ENCODE results near the gene HCRTR1.

HCRTR1 gene

GRCh38 chr1:31652891-31653499 is 35.5 kb downstream of the HCRTR1 start:
- no peak for DNase-seq

- no peak for DNase-seq
Measured at GRCh38 chr1:31653717-31654473, 36.4 kb downstream of the HCRTR1 start.

DNA sequence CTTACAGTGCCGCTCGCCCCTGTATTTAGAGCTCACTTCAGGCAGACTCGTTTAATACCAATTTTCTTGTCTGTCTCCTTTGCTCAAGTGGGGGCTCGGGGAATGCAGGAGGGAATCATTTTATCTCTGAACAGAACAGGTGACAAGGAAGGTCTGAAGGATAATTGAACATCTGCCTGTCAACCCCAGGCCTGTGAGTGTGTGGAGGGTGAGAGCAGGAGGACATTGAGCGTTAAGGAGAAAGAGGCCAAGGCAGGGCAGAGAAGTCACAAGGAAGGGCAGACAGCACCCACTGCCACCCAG is 36.9 kb downstream of the HCRTR1 start:
- no peak for DNase-seq

DNA sequence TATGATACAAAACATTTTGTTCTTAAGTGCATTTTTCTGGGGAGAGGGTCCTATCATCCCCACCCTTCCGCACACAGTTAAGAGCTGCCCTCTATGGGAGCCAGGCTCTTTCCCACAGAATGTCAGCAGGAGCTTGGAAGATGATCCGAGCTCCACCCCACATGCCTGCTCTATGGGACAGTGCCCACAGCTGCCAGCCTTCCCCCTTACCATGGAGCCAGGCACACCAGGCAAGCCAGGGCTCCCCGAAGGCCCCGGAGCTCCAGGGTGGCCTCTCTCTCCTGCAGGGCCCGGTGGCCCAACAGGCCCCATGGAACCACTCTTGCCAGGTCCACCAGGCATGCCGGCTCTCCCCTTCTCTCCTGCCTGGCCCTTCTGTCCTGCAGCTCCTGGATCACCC is 37.6 kb downstream of the HCRTR1 start:
- DNase-seq = no peak

GRCh38 chr1:31655756-31656155 is 38.3 kb downstream of the HCRTR1 start:
- no peak for DNase-seq

- DNase-seq = no peak
Measured at GRCh38 chr1:31657020-31657804, 39.7 kb downstream of the HCRTR1 start.

DNA sequence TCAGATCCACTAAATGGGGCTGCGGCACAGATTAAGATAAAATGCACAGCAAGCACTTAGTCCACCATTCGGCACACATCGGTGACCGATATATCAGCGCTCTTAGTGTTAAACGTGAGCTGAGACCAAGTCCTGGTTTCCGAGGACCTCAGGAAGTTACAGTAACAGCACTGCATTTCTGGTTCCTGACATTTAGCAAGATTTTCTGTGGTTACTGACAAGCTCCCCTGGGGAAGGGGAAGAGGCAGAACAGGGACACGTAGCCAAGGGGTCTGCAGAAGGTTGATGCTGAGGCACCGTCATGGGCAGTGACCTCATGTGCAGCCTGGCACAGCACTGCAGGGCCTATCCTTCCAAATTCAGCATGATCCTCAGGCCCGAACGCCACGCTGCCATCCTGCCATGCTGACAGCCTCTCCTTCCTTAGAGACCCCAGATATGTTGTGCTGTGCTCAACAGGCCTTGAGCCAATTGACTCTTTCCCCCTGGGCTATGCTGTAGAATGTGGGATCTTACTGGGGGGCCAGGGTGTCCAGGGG is 40.6 kb downstream of the HCRTR1 start:
- DNase-seq = no peak

GRCh38 chr1:31658721-31659120 is 41.2 kb downstream of the HCRTR1 start:
- DNase-seq = no peak

DNA sequence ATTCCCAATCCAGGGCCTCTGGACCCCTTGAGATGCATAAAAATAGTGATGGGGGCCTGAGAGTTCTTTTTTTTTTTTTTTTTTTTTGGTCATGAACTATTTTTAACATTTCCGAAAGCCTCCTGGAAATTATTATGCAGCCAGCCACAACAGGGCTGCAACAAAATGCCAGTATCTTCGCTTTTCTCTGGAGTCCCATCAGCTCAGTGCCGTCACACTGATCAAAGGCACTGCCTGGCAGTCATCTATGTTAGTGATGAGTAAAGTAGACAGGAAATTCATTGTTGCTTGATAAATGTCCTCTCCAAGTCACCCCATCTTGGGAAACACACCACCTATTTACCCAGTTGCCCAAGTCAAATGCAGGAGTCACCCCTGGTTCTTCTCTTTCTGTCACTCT is 42.4 kb downstream of the HCRTR1 start:
- DNase-seq = no peak

- no peak for DNase-seq
Measured at GRCh38 chr1:31660871-31661455, 43.5 kb downstream of the HCRTR1 start.

DNA sequence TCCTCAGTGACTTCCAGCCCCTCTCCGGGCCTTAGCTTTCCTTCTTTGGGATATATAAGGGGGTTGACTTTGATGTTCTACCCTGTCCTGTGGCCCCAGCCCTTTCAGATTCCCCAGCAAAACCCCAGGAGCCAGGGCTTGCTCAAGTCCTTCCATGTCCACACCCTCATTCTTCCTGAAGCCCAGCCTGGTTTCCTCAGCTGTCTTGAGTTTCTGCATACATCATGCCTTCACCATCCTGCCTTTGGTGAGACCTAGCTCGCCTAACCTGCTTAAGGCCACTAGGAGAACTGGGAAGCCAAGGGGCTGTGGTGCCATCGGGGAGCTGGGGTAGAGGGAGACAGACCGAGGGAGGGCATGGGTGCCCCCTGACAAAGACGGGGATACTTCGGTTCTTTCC is 44.4 kb downstream of the HCRTR1 start:
- no peak for DNase-seq

DNA sequence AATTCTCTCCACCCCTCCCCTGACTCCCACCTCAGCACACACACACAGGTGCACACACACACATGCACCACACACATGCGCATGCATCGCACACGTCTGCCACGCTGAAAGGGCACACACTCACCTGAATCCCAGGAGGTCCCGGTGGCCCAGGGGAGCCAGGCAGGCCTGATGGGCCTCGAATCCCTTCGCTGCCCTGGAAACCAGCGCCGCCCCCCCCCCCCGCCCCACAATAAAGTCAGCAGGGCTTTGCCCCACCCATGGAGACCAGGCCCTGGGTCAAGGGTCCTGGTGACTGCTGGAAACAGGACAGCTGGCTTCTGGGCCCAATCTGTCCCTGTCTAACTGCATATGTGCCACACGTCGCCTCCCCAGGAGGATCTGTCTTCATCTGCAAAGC is 45.0 kb downstream of the HCRTR1 start:
- no peak for DNase-seq

DNA sequence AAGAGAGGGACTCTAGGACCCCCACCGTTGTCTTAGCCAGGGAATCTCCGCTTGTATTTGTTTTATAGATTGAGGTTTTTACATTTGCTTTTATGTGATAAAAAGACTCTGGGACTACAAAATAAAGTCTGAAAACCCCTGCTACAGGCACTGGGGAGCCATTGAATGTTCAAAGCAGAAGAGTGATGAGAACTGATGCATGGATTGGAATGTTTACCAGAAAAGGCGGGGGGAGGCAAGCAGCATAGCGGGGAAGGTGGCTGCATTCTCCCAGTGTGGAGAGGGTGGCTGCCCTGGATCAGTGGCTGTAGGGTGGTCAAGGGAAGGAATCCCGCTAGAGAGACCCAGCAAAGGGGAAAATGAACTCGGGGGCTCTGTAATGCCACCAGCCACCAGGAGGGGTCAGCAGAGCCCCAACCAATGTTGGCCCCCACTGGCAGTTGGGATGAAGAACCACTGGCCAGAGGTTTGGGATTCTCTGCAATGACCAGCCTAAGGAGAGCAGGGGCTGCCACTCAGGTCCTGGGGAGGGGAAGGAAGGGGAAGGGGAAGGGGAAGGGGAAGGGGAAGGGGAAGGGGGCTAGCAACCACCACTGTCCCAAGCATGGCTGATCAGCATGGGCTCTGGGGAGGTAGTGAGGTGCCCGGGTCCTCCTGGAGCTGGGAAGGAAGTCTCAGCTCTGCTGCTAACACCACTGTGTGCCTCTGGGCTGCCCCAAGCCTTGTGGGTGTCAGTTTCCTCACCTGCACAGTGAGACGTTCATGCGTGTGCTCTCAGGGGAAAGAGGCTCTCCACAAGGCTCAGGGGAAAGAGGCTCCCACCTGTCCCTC is 46.3 kb downstream of the HCRTR1 start:
- peak; percentile 56 for DNase-seq

GRCh38 chr1:31664528-31664927 is 47.0 kb downstream of the HCRTR1 start:
- DNase-seq = no peak

- no peak for DNase-seq
Measured at GRCh38 chr1:31665234-31665878, 47.9 kb downstream of the HCRTR1 start.

DNA sequence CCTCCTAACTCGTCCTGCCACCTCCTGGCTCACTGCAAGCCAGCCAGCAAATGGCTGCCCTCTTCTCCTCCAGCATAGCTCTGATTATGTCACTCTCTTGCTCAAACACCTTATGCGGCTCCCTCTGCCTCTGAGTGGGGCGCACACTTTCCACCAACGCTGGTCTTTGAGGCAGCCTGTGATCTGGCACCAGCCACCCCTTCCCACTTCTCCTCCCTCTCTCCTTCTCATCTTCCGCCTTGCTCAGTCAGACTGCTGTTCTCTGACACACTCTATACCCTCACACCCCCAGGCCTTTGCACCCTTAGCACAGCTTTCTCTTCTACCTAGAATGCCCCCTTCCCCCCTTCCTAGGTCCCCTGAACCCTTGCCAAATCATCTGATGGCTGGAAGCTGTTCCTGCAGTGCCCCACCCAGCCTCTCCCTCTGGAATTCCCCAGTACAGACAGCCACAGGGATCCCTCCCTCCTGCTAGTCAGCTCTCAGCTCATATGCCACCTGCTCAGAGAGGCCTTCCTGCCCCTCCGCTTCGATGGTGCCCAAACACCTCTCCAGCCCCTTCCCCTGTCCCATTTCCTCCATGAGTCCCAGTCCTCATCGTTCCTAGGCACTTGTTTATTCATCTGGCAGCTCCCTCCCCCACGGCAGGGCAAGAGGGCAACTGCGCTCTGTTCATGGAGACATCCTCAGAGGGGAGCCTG is 48.9 kb downstream of the HCRTR1 start:
- DNase-seq = no peak

DNA sequence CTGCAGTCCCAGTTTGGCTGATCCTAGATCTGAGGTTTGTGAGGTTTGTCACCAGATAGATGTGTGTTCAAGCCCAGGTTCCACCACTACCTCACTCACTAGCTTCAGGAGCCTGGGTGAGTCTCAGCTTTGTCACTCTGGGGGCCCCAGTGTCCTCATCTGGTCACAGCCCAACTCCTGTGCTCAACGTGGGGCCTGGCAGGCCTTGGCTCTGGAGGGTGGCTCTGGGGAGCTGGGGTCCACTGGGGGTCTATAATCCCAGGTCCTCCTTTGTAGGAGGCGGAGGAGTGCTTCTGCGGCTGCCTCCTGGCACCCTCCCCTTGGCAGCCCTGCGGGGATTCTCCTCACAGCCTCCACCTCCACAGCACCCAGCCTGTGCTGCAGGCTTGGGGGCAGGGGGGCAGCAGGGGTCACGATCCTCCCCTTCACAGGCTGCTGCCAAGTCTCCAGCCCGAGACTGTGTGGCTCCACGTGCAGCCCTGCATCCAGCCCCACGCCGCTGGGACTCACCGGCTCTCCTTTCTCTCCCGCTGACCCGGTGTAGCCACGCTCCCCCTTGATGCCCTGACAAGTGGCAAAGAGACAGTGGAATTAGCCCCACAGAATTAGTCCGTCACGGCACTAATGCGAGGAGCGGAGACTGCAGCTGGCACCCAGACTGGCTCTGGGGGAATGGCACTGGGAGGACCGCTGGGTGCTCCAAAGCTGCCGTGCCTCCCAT is 49.7 kb downstream of the HCRTR1 start:
- DNase-seq = no peak

DNA sequence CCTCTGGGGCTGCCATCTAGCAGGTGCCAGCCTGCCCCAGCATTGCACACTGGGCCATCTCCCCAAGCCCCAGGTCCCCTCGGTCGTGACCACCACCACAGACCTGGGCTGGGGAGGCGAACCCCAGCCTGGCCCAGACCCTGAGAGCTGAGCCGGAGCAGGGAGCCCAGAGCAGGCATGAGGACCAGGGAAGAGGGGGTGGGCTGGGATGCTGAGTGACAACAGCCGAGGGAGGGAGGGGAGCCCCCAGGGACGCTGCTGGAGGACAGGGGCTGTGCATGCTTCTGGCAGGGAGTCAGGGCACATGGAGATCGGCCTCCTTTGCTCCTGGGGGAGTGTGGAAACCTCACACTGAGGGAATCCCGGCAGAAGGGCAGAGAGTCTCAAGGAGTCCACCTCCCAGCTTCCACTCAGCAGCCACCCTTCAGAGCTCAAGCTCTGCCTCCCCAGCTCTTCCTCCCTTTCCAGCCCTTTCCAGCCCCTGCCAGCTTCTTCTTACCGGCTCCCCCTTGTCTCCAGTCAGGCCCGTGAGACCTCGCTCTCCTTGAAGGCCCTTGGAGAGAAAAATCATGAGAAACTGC is 50.9 kb downstream of the HCRTR1 start:
- DNase-seq = no peak

- DNase-seq = no peak
Measured at GRCh38 chr1:31669433-31669785, 51.9 kb downstream of the HCRTR1 start.

Measured in CD4-positive, alpha-beta T cell treated with Interleukin-21 for 1 hour (primary cell).